OCI-LY7 (cell line): ENCODE results near the gene B3GALT5. TPM values are rescaled to one million over a fixed set of nuclear protein-coding genes. Genes with fewer than 3 reads are reported as not detected.

Experiments
- BruUV-seq: library from RNA; stranded (reverse); fragments of 400-500 nt; replicated peaks from 2 replicates; lab custom pipeline; 2021; lab: Mats Ljungman, UMichigan
- CTCF ChIA-PET: fragments of 300-600 bp; sonication (Branson Sonifier 250); formaldehyde crosslinking; loops from one replicate; lab custom pipeline; 2022; ENCODE audit warnings: antibody characterized with exemption; ENCODE audit not compliant: unreplicated experiment; lab: Charles Lee
- POLR2A ChIA-PET: fragments of 300-600 bp; sonication (Branson Sonifier 250); formaldehyde crosslinking; loops from one replicate; lab custom pipeline; 2022; ENCODE audit warnings: antibody characterized with exemption; lab: Charles Lee
- DNase-seq: peaks from one replicate; pipeline ENCODE4 v3.0.0-alpha.2; 2015; ENCODE audit warnings: low spot score
- H2AFZ ChIP-seq: fragments of 200-600 bp; sonication (generic), shearing (Covaris generic); 2 replicates; pipeline ENCODE4 v1.6.1; 2014; ENCODE audit warnings: mild to moderate bottlenecking, antibody characterized with exemption, low read length, moderate library complexity
- H3K27ac ChIP-seq: fragments of 200-600 bp; sonication (generic); 2 replicates; pipeline ENCODE4 v1.5.1; 2014; ENCODE audit warnings: mixed run types, low read depth, mild to moderate bottlenecking, moderate library complexity, low read length, inconsistent platforms; ENCODE audit not compliant: poor library complexity, severe bottlenecking
- H3K36me3 ChIP-seq: fragments of 200-600 bp; sonication (generic); 2 replicates; pipeline ENCODE4 v1.6.1; 2014; ENCODE audit warnings: mild to moderate bottlenecking, antibody characterized with exemption, low read length, moderate library complexity, mixed read lengths; ENCODE audit not compliant: insufficient read depth
- H3K4me1 ChIP-seq: fragments of 200-600 bp; sonication (generic); 2 replicates; pipeline ENCODE4 v1.5.1; 2014; ENCODE audit warnings: mild to moderate bottlenecking, low read length; ENCODE audit not compliant: insufficient read depth, poor library complexity, severe bottlenecking
- H3K4me2 ChIP-seq: fragments of 200-600 bp; sonication (generic); 2 replicates; pipeline ENCODE4 v1.6.1; 2014; ENCODE audit warnings: mild to moderate bottlenecking, low read length
- H3K4me3 ChIP-seq: fragments of 200-600 bp; sonication (generic); 2 replicates; pipeline ENCODE4 v1.5.1; 2014; ENCODE audit warnings: mild to moderate bottlenecking, low read depth, low read length; ENCODE audit not compliant: poor library complexity, severe bottlenecking
- H3K79me2 ChIP-seq: fragments of 200-600 bp; sonication (generic); 2 replicates; pipeline ENCODE4 v1.6.1; 2016; ENCODE audit warnings: low read depth, mild to moderate bottlenecking, low read length, moderate library complexity, mixed read lengths; ENCODE audit not compliant: insufficient read depth
- H3K9me2 ChIP-seq: fragments of 200-600 bp; sonication (generic); 2 replicates; pipeline ENCODE4 v1.6.1; 2016; ENCODE audit warnings: mild to moderate bottlenecking, low read length, mixed read lengths; ENCODE audit not compliant: insufficient read depth
- H3K9me3 ChIP-seq: fragments of 200-600 bp; sonication (generic); 2 replicates; pipeline ENCODE4 v1.6.1; 2014; ENCODE audit warnings: mild to moderate bottlenecking, mixed run types, low read length, mixed read lengths
- H4K20me1 ChIP-seq: fragments of 200-600 bp; sonication (generic); 2 replicates; pipeline ENCODE4 v1.6.1; 2014; ENCODE audit warnings: mild to moderate bottlenecking, antibody characterized with exemption, low read length, moderate library complexity, mixed read lengths; ENCODE audit not compliant: insufficient read depth
- EZH2phosphoT487 ChIP-seq: fragments of 200-600 bp; sonication (generic); IDR thresholded peaks from 2 replicates; pipeline ENCODE4 v1.6.1; 2018; ENCODE audit warnings: low read depth, borderline replicate concordance, mild to moderate bottlenecking, mixed run types, antibody characterized with exemption, low read length, moderate library complexity, mixed read lengths
- intact Hi-C: fragments of 100-400 bp; cut with micrococcal nuclease; formaldehyde crosslinking; loops from one replicate; pipeline ENCODE4 v1.10.0; 2022; ENCODE audit not compliant: unreplicated experiment
- total RNA-seq, 2 experiments: library from RNA; depleted of rRNA in 1 of 2; stranded (reverse); fragments of >200 nt in 1 of 2; shearing (Covaris generic) in 1 of 2; gene quantifications; 2 replicates each; pipeline ENCODE4 v1.2.3, GENCODE V29; 2014 to 2022
- TF ChIP-seq, protein P1 (sequence below): fragments of 200-600 bp; sonication (generic); conservative IDR thresholded peaks from 2 replicates; pipeline ENCODE4 v1.5.1; 2014; ENCODE audit warnings: mild to moderate bottlenecking, antibody characterized with exemption, low read length, moderate library complexity, mixed read lengths

B3GALT5 gene
- total RNA-seq, 2 experiments from 2014 or later = not detected

GRCh38 chr21:39681845-39682244, 69.1 kb downstream of the B3GALT5 start:
- Histone ChIP-seq H3K4me1 (no peaks in the 10 kb centered on the region), H3K27ac (no peak overlapping the region), H3K9me2 (no peaks in the 10 kb centered on the region), H3K4me2 (no peak overlapping the region), H3K79me2 (no peaks in the 10 kb centered on the region), H3K36me3 (no peaks in the 10 kb centered on the region), H4K20me1 (no peaks in the 10 kb centered on the region), H3K9me3 (no peaks in the 10 kb centered on the region), H2AFZ (no peak overlapping the region), H3K4me3 (no peak overlapping the region)
- ChIA-PET POLR2A (interaction anchor here (0.7 to 1.0 kb wide), 2 partner anchors 39 to 89 kb away, joined by 3 read pairs; no protein-coding TSS in a partner anchor), CTCF (no interaction called here)
- intact Hi-C loops = no loop called here
- no peak for TF ChIP-seq EZH2phosphoT487
- TF ChIP-seq, protein P1, sequence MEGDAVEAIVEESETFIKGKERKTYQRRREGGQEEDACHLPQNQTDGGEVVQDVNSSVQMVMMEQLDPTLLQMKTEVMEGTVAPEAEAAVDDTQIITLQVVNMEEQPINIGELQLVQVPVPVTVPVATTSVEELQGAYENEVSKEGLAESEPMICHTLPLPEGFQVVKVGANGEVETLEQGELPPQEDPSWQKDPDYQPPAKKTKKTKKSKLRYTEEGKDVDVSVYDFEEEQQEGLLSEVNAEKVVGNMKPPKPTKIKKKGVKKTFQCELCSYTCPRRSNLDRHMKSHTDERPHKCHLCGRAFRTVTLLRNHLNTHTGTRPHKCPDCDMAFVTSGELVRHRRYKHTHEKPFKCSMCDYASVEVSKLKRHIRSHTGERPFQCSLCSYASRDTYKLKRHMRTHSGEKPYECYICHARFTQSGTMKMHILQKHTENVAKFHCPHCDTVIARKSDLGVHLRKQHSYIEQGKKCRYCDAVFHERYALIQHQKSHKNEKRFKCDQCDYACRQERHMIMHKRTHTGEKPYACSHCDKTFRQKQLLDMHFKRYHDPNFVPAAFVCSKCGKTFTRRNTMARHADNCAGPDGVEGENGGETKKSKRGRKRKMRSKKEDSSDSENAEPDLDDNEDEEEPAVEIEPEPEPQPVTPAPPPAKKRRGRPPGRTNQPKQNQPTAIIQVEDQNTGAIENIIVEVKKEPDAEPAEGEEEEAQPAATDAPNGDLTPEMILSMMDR = no peak
- BruUV-seq = no TSS peak
- DNase-seq = no peak

- H3K9me3 ChIP-seq = no peaks in the 10 kb centered on the region
- no peaks in the 10 kb centered on the region for H4K20me1 ChIP-seq
- no peak overlapping the region for H3K4me2 ChIP-seq
- no peak overlapping the region for H3K27ac ChIP-seq
- no peak overlapping the region for H3K4me3 ChIP-seq
- BruUV-seq = no TSS peak
- no peaks in the 10 kb centered on the region for H3K79me2 ChIP-seq
- no peak overlapping the region for H2AFZ ChIP-seq
- H3K36me3 ChIP-seq = no peaks in the 10 kb centered on the region
- no peaks in the 10 kb centered on the region for H3K4me1 ChIP-seq
- POLR2A ChIA-PET = no interaction called here
- H3K9me2 ChIP-seq = no peaks in the 10 kb centered on the region
- DNase-seq = no peak
- CTCF ChIA-PET = no interaction called here
- intact Hi-C loops = no loop called here
- no peak for TF ChIP-seq EZH2phosphoT487
- TF ChIP-seq, protein P1 = no peak
Observed at GRCh38 chr21:39685236-39685635, 72.5 kb downstream of the B3GALT5 start.

DNA sequence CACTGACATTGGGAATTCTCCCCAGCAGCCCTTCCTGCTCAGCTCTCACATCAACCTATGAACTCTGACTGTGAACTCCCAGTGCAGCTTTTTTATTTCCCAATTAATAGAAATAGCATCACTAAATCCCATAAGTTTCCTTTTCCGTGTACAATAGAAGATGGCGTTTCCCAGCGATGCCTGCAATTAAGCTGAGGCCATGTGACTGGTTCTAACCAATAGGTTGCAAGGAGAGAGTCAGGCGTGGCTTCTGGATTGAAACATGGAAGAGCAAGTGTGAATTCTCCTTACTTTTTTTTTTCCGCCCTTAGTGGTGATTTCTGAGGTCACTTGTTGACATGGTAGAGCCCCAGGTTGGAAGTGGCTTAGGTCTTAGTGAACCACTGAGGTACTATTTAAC, 73.3 kb downstream of the B3GALT5 start:
- Histone ChIP-seq H4K20me1 (no peaks in the 10 kb centered on the region), H3K27ac (no peak overlapping the region), H3K79me2 (no peaks in the 10 kb centered on the region), H3K36me3 (no peaks in the 10 kb centered on the region), H3K4me3 (no peak overlapping the region), H3K9me2 (no peaks in the 10 kb centered on the region), H3K9me3 (no peaks in the 10 kb centered on the region), H3K4me2 (no peak overlapping the region), H2AFZ (no peak overlapping the region), H3K4me1 (no peaks in the 10 kb centered on the region)
- no peak for DNase-seq
- BruUV-seq = no TSS peak
- TF ChIP-seq, protein P1 = no peak
- no peak for TF ChIP-seq EZH2phosphoT487
- ChIA-PET CTCF (no interaction called here), POLR2A (no interaction called here)
- intact Hi-C loops = no loop called here
